ENCODE data around the gene ECE1.

Gene ECE1

GRCh38 chr1:21267191-21268077 is 22.8 kb downstream of the ECE1 start:
- DNase-seq (ENCODE audit: low read depth): no peak

GRCh38 chr1:21266119-21266774 is 24.0 kb downstream of the ECE1 start:
- no peak for DNase-seq (ENCODE audit: low read depth)

GRCh38 chr1:21265644-21266043 is 24.6 kb downstream of the ECE1 start:
- no peak for DNase-seq (ENCODE audit: low read depth)

- DNase-seq (ENCODE audit: low read depth): no peak
Observed at GRCh38 chr1:21264898-21265297, 25.4 kb downstream of the ECE1 start.

- DNase-seq (ENCODE audit: low read depth): no peak
Observed at GRCh38 chr1:21263653-21264225, 26.5 kb downstream of the ECE1 start.

- DNase-seq (ENCODE audit: low read depth): no peak
Observed at GRCh38 chr1:21263052-21263429, 27.2 kb downstream of the ECE1 start.

- peak; percentile 16 for DNase-seq (ENCODE audit: low read depth)
Observed at GRCh38 chr1:21262293-21263051, 27.8 kb downstream of the ECE1 start.

GRCh38 chr1:21261551-21262292 is 28.5 kb downstream of the ECE1 start:
- DNase-seq (ENCODE audit: low read depth): peak; percentile 54

- DNase-seq (ENCODE audit: low read depth): no peak
Observed at GRCh38 chr1:21260405-21261125, 29.7 kb downstream of the ECE1 start.

- no peak for DNase-seq (ENCODE audit: low read depth)
Observed at GRCh38 chr1:21259316-21260076, 30.8 kb downstream of the ECE1 start.

GRCh38 chr1:21258331-21259134 is 31.7 kb downstream of the ECE1 start:
- no peak for DNase-seq (ENCODE audit: low read depth)

GRCh38 chr1:21257431-21258135 is 32.7 kb downstream of the ECE1 start:
- no peak for DNase-seq (ENCODE audit: low read depth)

GRCh38 chr1:21256776-21257175 is 33.5 kb downstream of the ECE1 start:
- DNase-seq (ENCODE audit: low read depth): no peak

GRCh38 chr1:21255943-21256320 is 34.3 kb downstream of the ECE1 start:
- no peak for DNase-seq (ENCODE audit: low read depth)

- DNase-seq (ENCODE audit: low read depth): peak; percentile 39
Observed at GRCh38 chr1:21255284-21255942, 34.9 kb downstream of the ECE1 start.

- DNase-seq (ENCODE audit: low read depth): no peak
Observed at GRCh38 chr1:21254335-21254951, 35.8 kb downstream of the ECE1 start.

GRCh38 chr1:21251773-21252471 is 38.3 kb downstream of the ECE1 start:
- peak; percentile 77 for DNase-seq (ENCODE audit: low read depth)

All from HS-5 (cell line).